Dedifferentiated amniotic fluid mesenchymal stem cell (primary cell): Measurements from ENCODE around the gene DAZ1.
"Not testable (repeated sequence)": the region's sequence is repeated elsewhere in the genome, so short reads cannot be mapped to it uniquely, and the experiment has no call there.

ENCODE experiments used
- DNase-seq: peaks from one replicate; pipeline ENCODE4 v3.0.0-alpha.2; 2016; ENCODE audit errors: extremely low spot score

DAZ1 gene

GRCh38 chrY:23198908-23199307 lies at the start of gene DAZ1:
Gene DAZ1, minus strand, starts transcription at chrY:23199008. Its CDS starts 208 bp downstream, at chrY:23198800.
- DNase-seq: not testable (repeated sequence)

GRCh38 chrY:23219233-23219632 lies 20.4 kb upstream of the DAZ1 start, which contains the start of gene DAZ2:
Gene DAZ2, plus strand, starts transcription at chrY:23219533. Its CDS starts 208 bp downstream, at chrY:23219741.
- DNase-seq: not testable (repeated sequence)

GRCh38 chrY:23210681-23211080 lies 11.9 kb upstream of the DAZ1 start:
- not testable (repeated sequence) for DNase-seq

GRCh38 chrY:23209802-23210495 lies 11.1 kb upstream of the DAZ1 start:
- DNase-seq: not testable (repeated sequence)

- not testable (repeated sequence) for DNase-seq
Measured at GRCh38 chrY:23207455-23207854, 8.6 kb upstream of the DAZ1 start.
